Lower leg skin (tissue), 4 donors: ENCODE measurements around the gene SALL2. TPM values are rescaled to one million over a fixed set of nuclear protein-coding genes. Genes with fewer than 3 reads are reported as not detected.

Experiments
- DNase-seq, 2 donors: peaks; one replicate each; pipeline ENCODE4 v3.0.0-alpha.2; 2019; ENCODE audit warnings: low spot score in 2 of 2
- H3K4me3 ChIP-seq: fragments of 200-600 bp; sonication (generic); 2 replicates; pipeline ENCODE4 v1.5.1; 2017; ENCODE audit warnings: mild to moderate bottlenecking, low read depth; ENCODE audit not compliant: poor library complexity, severe bottlenecking
- CTCF ChIP-seq, 3 donors: fragments of 450-650 bp; IDR thresholded peaks; one replicate each; pipeline ENCODE4 v1.5.1; 2016; ENCODE audit warnings: antibody characterized with exemption in 3 of 3, mild to moderate bottlenecking in 3 of 3, moderate library complexity in 2 of 3
- POLR2A ChIP-seq, 2 donors: fragments of 450-650 bp; IDR thresholded peaks; one replicate each; pipeline ENCODE4 v1.6.1; 2016 to 2017; ENCODE audit warnings: antibody characterized with exemption in 2 of 2, mild to moderate bottlenecking in 1 of 2, moderate library complexity in 1 of 2
- WGBS, 2 donors: methylation state at CpG; one replicate each; pipeline ENCODE4 v1.1.5; 2018; 5-methylcytosine and 5-hydroxymethylcytosine counted together
- intact Hi-C: fragments of 100-400 bp; cut with DNase I; formaldehyde crosslinking; loops from one replicate; pipeline ENCODE4 v1.15.0; 2023; ENCODE audit warnings: low total_unique reads
- total RNA-seq, 4 donors: library from RNA; depleted of rRNA; stranded (reverse); fragments of >200 nt; gene quantifications; one replicate each; pipeline ENCODE4 v1.1.0, GENCODE V29; 2016

The SALL2 gene
- total RNA-seq, 4 donors from 2014 or later: 2.2 to 4.8 (median 4.4) TPM

GRCh38 chr14:21524575-21525490, 1.3 kb downstream of the SALL2 start:
- TF ChIP-seq POLR2A (IDR thresholded peaks at IDR 0.05) (no peak), CTCF (IDR thresholded peaks at IDR 0.05) (no peak)
- DNase-seq: no peak
- intact Hi-C loops: no loop called here
- H3K4me3 ChIP-seq: no peak overlapping the region
- WGBS, 2 donors: 84% methylated on average over 18 of the region's 18 CpGs

DNA sequence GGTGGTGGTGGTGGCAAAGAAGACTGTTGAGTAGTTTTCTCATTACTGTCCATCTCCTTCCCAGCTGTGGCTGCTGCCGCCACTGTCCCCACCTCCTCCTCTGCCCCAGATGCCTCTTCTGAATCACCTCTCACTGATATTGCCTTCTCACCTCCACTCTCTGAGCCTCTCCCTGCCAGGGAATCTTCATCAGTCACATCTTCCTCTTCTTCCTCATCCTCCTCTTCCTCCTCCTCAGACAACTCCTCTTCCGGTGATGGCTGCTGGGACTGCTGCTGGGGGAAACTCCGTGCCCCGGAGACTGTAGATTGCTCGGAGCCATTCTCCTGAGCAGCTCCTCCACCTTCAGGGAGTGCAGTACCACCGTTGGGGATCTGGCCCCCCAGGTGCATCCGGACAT, 2.9 kb downstream of the SALL2 start:
- no peak overlapping the region for H3K4me3 ChIP-seq
- 77 to 84% methylated on average over 6 of the region's 7 CpGs for WGBS, 2 donors
- TF ChIP-seq CTCF (IDR thresholded peaks at IDR 0.05): no peak
- TF ChIP-seq POLR2A (IDR thresholded peaks at IDR 0.05): no peak
- intact Hi-C loops: no loop called here
- DNase-seq: no peak

DNA sequence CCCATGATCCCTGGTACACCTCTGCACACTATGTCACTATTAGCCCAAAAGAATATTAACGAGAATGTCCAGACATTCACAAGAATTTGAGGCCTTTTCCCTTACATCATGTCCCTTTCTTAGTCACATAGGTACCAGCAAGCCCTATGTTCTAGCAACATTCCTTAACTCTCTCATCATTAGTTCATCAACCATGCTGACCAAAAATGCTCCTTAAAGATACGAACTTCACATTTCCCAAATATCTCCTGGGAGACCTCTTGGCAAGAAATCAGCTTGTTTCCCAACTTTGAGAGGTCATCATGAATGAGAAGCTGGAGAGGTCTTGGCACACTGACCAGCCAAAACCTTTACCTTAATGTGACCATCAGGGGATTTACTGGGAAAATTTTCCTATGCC, 4.6 kb downstream of the SALL2 start:
- no peak for TF ChIP-seq POLR2A (IDR thresholded peaks at IDR 0.05)
- no peak overlapping the region for H3K4me3 ChIP-seq
- intact Hi-C loops: no loop called here
- DNase-seq: no peak
- WGBS, 2 donors: 74 to 85% methylated on average over 2 of the region's 2 CpGs

GRCh38 chr14:21520767-21521166, 5.4 kb downstream of the SALL2 start:
- DNase-seq: no peak
- 95 to 98% methylated on average over 1 of the region's 1 CpG for WGBS, 2 donors
- no peak overlapping the region for H3K4me3 ChIP-seq
- TF ChIP-seq CTCF (IDR thresholded peaks at IDR 0.05) (no peak), POLR2A (IDR thresholded peaks at IDR 0.05) (no peak)
- intact Hi-C loops: no loop called here

DNA sequence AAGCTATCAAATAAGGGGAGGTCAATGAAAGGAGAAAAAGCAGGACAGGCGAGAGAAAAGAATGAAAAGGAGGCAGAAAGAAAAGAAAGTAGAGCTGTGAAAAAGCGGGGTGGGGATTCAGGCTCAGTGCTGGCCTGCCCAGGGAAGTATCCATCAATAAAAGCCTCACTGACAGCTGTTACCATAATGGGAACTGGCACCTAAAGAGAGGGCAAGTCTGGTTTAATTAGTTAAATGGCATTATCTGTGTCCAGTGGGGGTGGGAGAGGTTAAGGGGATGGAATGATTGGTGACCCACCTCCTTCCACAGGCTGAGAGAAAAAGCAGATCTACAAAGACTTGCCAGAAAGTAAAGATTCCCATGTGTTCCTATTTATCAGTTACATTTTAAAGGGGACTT, 7.4 kb downstream of the SALL2 start:
- WGBS, 2 donors: 85 to 91% methylated on average over 2 of the region's 2 CpGs
- H3K4me3 ChIP-seq: no peak overlapping the region
- DNase-seq: no peak
- intact Hi-C loops: no loop called here
- TF ChIP-seq POLR2A (IDR thresholded peaks at IDR 0.05) (no peak), CTCF (IDR thresholded peaks at IDR 0.05) (no peak)

GRCh38 chr14:21514341-21514740, 11.8 kb downstream of the SALL2 start:
- no peak for TF ChIP-seq POLR2A (IDR thresholded peaks at IDR 0.05)
- TF ChIP-seq CTCF (IDR thresholded peaks at IDR 0.05): no peak
- intact Hi-C loops: no loop called here
- H3K4me3 ChIP-seq: no peak overlapping the region
- DNase-seq: no peak
- 96 to 97% methylated on average over 1 of the region's 1 CpG for WGBS, 2 donors
